Measurements from ENCODE around the gene MCU. TPM values are rescaled to one million over a fixed set of nuclear protein-coding genes. Genes with fewer than 3 reads are reported as not detected.

Gene MCU
- total RNA-seq, 2 donors from 2014 or later, result 15.0 to 24.6 TPM

GRCh38 chr10:72822342-72822986 is 130.5 kb downstream of the MCU start:
- DNase-seq (ENCODE audit: low spot score) (no peak), ATAC-seq (ENCODE audit: insufficient number of reproducible peaks, low FRiP score, low read depth) (no peak)
- Histone ChIP-seq H3K4me1 (ENCODE audit: control insufficient read depth in 1 of 2, low read depth in 2 of 2) (no peaks in the 10 kb centered on the region), H3K9me3 (no peaks in the 10 kb centered on the region), H3K27ac (no peak overlapping the region), H3K4me3 (no peak overlapping the region), H3K27me3 (replicated peaks; ENCODE audit: insufficient read depth) (no peaks in the 10 kb centered on the region), H3K36me3 (no peaks in the 10 kb centered on the region)
- TF ChIP-seq CTCF (IDR thresholded peaks at IDR 0.05), result no peak

- ATAC-seq (ENCODE audit: insufficient number of reproducible peaks, low FRiP score, low read depth) (no peak), DNase-seq (ENCODE audit: low spot score) (no peak)
- Histone ChIP-seq H3K9me3 (no peaks in the 10 kb centered on the region), H3K27ac (no peak overlapping the region), H3K27me3 (replicated peaks; ENCODE audit: insufficient read depth) (no peaks in the 10 kb centered on the region), H3K4me3 (no peak overlapping the region), H3K36me3 (no peaks in the 10 kb centered on the region), H3K4me1 (ENCODE audit: control insufficient read depth in 1 of 2, low read depth in 2 of 2) (peaks cover 0 to 6% of the 10 kb centered on the region in 2 donors)
- no peak for TF ChIP-seq CTCF (IDR thresholded peaks at IDR 0.05)
Measured at GRCh38 chr10:72825163-72825562, 133.2 kb downstream of the MCU start.

- Histone ChIP-seq H3K27me3 (replicated peaks; ENCODE audit: insufficient read depth) (no peaks in the 10 kb centered on the region), H3K4me1 (ENCODE audit: control insufficient read depth in 1 of 2, low read depth in 2 of 2) (peaks cover 0 to 6% of the 10 kb centered on the region in 2 donors), H3K27ac (no peak overlapping the region), H3K9me3 (no peaks in the 10 kb centered on the region), H3K4me3 (no peak overlapping the region), H3K36me3 (no peaks in the 10 kb centered on the region)
- no peak for TF ChIP-seq CTCF (IDR thresholded peaks at IDR 0.05)
- ATAC-seq (ENCODE audit: insufficient number of reproducible peaks, low FRiP score, low read depth), result no peak
- DNase-seq (ENCODE audit: low spot score), result no peak
Measured at GRCh38 chr10:72826346-72826745, 134.4 kb downstream of the MCU start.

GRCh38 chr10:72828294-72828693 is 136.4 kb downstream of the MCU start:
- Histone ChIP-seq H3K27me3 (replicated peaks; ENCODE audit: insufficient read depth) (no peaks in the 10 kb centered on the region), H3K27ac (no peak overlapping the region), H3K4me3 (no peak overlapping the region), H3K4me1 (ENCODE audit: control insufficient read depth in 1 of 2, low read depth in 2 of 2) (peaks cover 13% of the 10 kb centered on the region in 2 donors), H3K36me3 (no peaks in the 10 kb centered on the region), H3K9me3 (no peaks in the 10 kb centered on the region)
- ATAC-seq (ENCODE audit: insufficient number of reproducible peaks, low FRiP score, low read depth) (no peak), DNase-seq (ENCODE audit: low spot score) (no peak)
- no peak for TF ChIP-seq CTCF (IDR thresholded peaks at IDR 0.05)

- no peak overlapping the region for H3K4me3 ChIP-seq
- no peaks in the 10 kb centered on the region for H3K27me3 ChIP-seq (replicated peaks; ENCODE audit: insufficient read depth)
- DNase-seq (ENCODE audit: low spot score) (no peak), ATAC-seq (ENCODE audit: insufficient number of reproducible peaks, low FRiP score, low read depth) (no peak)
- H3K36me3 ChIP-seq, result no peaks in the 10 kb centered on the region
- no peak for TF ChIP-seq CTCF (IDR thresholded peaks at IDR 0.05)
- peaks cover 13 to 21% of the 10 kb centered on the region in 2 donors for H3K4me1 ChIP-seq (ENCODE audit: control insufficient read depth in 1 of 2, low read depth in 2 of 2)
- H3K27ac ChIP-seq, result no peak overlapping the region
- H3K9me3 ChIP-seq, result no peaks in the 10 kb centered on the region
Measured at GRCh38 chr10:72830625-72831024, 138.7 kb downstream of the MCU start.

Data from thoracic aorta (tissue), 2 donors.